Endothelial cell (in vitro differentiated cells): Measurements from ENCODE around the gene D2HGDH. TPM values are rescaled to one million over a fixed set of nuclear protein-coding genes. Genes with fewer than 3 reads are reported as not detected.

Experiments
- DNase-seq: peaks from one replicate; pipeline ENCODE4 v3.0.0; 2021; ENCODE audit warnings: low spot score
- H3K27ac Mint-ChIP-seq: one replicate; pipeline ENCODE4 v1.8.0; 2021; ENCODE audit warnings: mixed read lengths, inconsistent platforms; ENCODE audit not compliant: unreplicated experiment
- H3K27me3 Mint-ChIP-seq: one replicate; pipeline ENCODE4 v1.8.0; 2021; ENCODE audit warnings: mild to moderate bottlenecking, moderate library complexity, mixed read lengths, inconsistent platforms; ENCODE audit not compliant: unreplicated experiment
- H3K36me3 Mint-ChIP-seq: one replicate; pipeline ENCODE4 v1.8.0; 2021; ENCODE audit warnings: mild to moderate bottlenecking, low read depth, mixed read lengths, inconsistent platforms; ENCODE audit not compliant: unreplicated experiment
- H3K4me1 Mint-ChIP-seq: one replicate; pipeline ENCODE4 v1.8.0; 2021; ENCODE audit warnings: mild to moderate bottlenecking, mixed read lengths, inconsistent platforms; ENCODE audit not compliant: unreplicated experiment
- H3K4me3 Mint-ChIP-seq: one replicate; pipeline ENCODE4 v1.8.0; 2021; ENCODE audit warnings: mild to moderate bottlenecking, mixed read lengths, inconsistent platforms; ENCODE audit not compliant: unreplicated experiment
- H3K9me3 Mint-ChIP-seq: one replicate; pipeline ENCODE4 v1.8.0; 2021; ENCODE audit warnings: mixed read lengths, inconsistent platforms; ENCODE audit not compliant: unreplicated experiment
- CTCF ChIP-seq: fragments of 200-600 bp; sonication (generic); IDR thresholded peaks from one replicate; pipeline ENCODE4 v1.5.0; 2021; ENCODE audit warnings: antibody characterized with exemption; ENCODE audit not compliant: unreplicated experiment
- total RNA-seq: library from RNA; stranded (reverse); fragmentation: NEBNext Ultra II Directional; extraction: Animal tissue kit (Norgen Biotek cat#: 25700); gene quantifications from one replicate; pipeline ENCODE4 v1.2.1, GENCODE V29; 2021; ENCODE audit not compliant: unreplicated experiment

D2HGDH gene
- total RNA-seq, 1 donor from 2014 or later = 11.4 TPM

DNA sequence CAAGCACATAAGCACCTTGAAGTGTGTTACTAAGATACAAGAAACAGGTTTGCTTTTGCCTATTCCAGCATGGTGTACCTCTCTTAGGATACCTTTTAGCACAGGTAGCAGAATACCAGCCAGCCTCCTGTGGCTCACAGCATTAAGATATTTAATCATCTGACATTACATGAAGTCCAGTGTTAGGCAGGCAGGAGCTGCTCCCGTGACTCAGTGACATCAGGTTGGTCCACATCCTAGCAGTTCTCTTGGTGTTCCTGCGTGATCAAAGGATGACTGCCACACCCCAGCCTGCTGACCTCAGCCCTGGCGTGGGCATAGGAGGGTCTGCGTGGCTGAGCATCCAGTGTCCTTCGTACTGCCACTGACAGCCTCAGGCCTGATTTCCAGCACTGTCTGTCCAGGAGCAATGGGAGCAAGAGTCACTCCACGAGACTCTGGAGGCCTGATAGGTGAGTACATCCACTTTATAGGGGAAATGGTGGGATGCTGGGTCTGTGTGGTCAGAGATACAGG lies 44.2 kb upstream of the D2HGDH start:
- TF ChIP-seq CTCF = no peak
- DNase-seq = no peak
- Mint-ChIP-seq H3K36me3 (no peaks in the 10 kb centered on the region), H3K4me1 (peaks cover 14% of the 10 kb centered on the region), H3K27me3 (peaks cover 4% of the 10 kb centered on the region), H3K9me3 (no peaks in the 10 kb centered on the region), H3K27ac (no peak overlapping the region), H3K4me3 (no peak overlapping the region)

DNA sequence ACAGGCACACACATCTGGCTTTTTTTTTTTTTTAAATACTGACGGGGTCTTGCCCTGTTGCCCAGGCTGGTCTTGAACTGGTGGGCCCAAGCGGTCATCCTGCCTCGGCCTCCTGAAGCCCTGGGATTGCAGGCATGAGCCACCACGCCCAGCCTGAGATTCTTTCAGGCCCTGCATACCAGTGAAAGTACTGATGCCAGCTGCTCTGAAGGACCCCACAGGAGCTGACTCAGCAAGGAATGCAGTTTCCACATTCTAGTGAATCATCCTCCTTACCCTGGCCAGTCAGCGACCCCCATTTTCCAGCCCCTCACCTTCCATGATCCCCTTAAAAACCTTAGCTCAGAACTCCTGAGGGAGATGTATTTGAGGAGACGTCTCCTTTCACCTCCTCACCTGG lies 42.0 kb upstream of the D2HGDH start:
- H3K27me3 Mint-ChIP-seq = peaks cover 5% of the 10 kb centered on the region
- DNase-seq = no peak
- H3K4me1 Mint-ChIP-seq = peaks cover 4% of the 10 kb centered on the region
- no peak for TF ChIP-seq CTCF
- H3K27ac Mint-ChIP-seq = no peak overlapping the region
- peaks cover 3% of the 10 kb centered on the region for H3K36me3 Mint-ChIP-seq
- H3K4me3 Mint-ChIP-seq = peak overlapping the region; percentile 47
- no peaks in the 10 kb centered on the region for H3K9me3 Mint-ChIP-seq

DNA sequence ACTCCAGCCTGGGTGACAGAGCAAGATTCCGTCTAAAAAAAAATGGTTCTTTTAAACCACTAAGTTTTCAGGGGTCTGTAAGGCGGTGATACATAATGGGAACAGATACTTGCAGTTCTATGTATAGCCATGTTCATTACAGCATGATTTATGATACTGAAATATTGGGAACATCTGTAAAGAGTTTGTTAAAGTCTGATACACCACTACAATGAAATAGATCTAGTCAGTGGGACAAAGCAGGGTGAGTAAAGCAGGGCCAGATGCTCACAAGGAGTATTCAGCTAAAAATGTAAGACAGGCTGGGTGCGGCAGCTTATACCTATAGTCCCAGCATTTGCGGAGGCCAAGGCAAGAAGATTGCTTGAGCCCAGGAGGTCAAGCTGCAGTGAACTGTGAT lies 38.8 kb upstream of the D2HGDH start:
- no peaks in the 10 kb centered on the region for H3K4me1 Mint-ChIP-seq
- peaks cover 5% of the 10 kb centered on the region for H3K27me3 Mint-ChIP-seq
- TF ChIP-seq CTCF = no peak
- peaks cover 3% of the 10 kb centered on the region for H3K36me3 Mint-ChIP-seq
- H3K9me3 Mint-ChIP-seq = no peaks in the 10 kb centered on the region
- H3K27ac Mint-ChIP-seq = no peak overlapping the region
- H3K4me3 Mint-ChIP-seq = no peak overlapping the region
- no peak for DNase-seq

DNA sequence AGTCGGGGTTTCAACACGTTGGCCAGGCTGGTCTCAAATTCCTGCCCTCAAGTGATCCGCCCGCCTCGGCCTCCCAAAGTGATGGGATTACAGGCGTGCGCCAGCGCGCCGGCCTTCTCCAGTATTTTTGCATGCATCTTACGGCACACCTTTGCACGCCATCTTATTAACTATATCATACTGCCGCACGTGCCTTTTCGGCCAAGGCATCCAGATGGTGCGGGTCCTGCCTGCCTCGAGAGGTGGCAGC lies 33.4 kb upstream of the D2HGDH start:
- Mint-ChIP-seq H3K27ac (no peak overlapping the region), H3K9me3 (no peaks in the 10 kb centered on the region), H3K36me3 (peaks cover 10% of the 10 kb centered on the region), H3K4me1 (peaks cover 4% of the 10 kb centered on the region), H3K27me3 (peaks cover 12% of the 10 kb centered on the region), H3K4me3 (peak overlapping the region; percentile 80)
- no peak for TF ChIP-seq CTCF
- DNase-seq = no peak

- Mint-ChIP-seq H3K27ac (no peak within 1 kb of the TSS), H3K9me3 (no peaks in the 10 kb centered on the region), H3K4me1 (peaks cover 4% of the 10 kb centered on the region), H3K36me3 (peaks cover 13% of the 10 kb centered on the region), H3K27me3 (peaks cover 12% of the 10 kb centered on the region), H3K4me3 (peak within 1 kb of the TSS; percentile 90)
- DNase-seq = peak; percentile 98
- no peak for TF ChIP-seq CTCF
Measured at GRCh38 chr2:241701399-241702154, 32.9 kb upstream of the D2HGDH start, which contains the start of gene ING5. ING5 (plus strand) TSS chr2:241702039; CDS start chr2:241702066, 27 bp downstream.
